Measurements from ENCODE around the gene GAS7. TPM values are rescaled to one million over a fixed set of nuclear protein-coding genes. Genes with fewer than 3 reads are reported as not detected.
"Not testable (repeated sequence)": the region's sequence is repeated elsewhere in the genome, so short reads cannot be mapped to it uniquely, and the experiment has no call there.

The GAS7 gene
- total RNA-seq, 1 donor from 2014 or later, result 72.1 TPM

DNA sequence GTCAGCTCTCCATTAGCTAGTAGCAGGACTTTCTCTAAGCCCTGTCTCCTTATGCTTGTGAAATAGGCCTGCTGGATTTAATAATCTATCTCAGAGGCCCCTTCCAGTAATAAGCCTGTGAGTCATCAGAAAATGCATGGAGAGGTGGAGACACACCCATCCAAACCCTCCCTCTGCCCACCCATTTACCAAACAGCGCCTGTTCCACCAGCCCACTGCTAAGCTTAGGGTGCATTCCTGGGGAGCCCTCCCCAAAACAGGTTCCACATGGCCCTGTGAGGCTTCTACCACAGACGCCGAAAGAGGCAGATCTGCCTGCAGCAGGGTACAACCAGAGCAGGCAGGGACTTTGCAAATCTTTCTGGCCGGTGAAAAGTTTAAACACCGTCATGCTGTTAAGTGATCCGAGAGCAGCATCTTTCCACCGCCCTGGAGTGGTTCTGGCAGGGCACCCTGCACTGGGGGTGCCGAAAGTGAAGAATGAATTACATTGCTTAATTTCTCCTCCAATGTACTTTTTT is 99.3 kb downstream of the GAS7 start:
- peak; percentile 63 for ATAC-seq (ENCODE audit: poor library complexity)
- no peak for DNase-seq
- intact Hi-C loops (cut with DNase I), result no loop called here

DNA sequence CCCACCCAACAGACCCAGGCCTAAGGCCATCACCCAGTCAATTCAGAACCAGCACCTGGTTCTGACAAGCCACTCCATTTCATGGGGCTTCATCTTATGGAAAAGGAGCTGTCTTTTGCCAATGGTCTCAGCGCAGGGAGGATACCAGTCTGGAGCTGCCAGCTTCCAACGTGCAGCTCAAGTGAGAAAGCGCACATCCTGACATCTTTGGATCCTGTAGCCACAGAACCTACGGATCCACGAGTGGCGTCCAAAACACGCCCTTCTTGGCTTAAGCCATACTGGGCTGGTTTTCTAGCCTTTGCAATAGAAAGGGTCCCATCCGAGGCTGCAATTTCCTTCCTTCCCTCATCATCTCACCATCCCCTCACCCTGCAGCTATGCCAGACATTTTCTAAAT is 101.8 kb downstream of the GAS7 start:
- ATAC-seq (ENCODE audit: poor library complexity) (no peak), DNase-seq (no peak)
- intact Hi-C loops (cut with DNase I), result no loop called here

DNA sequence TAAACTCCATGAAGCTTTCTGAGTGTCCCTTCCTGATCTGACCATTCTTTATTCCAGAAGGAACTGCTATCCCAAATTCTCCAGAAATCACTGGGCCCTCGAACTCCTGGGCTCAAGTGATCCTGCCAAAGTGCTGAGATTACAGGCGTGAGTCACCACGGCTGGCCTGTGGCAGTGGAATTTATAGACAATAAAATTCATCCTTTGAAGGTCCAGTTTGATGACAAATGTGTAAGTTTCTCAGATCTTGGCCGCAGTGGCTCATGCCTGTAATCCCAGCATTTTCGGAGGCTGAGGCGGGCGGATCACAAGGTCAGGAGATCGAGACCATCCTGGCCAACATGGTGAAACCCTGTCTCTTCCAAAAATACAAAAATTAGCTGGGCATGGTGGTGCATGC is 103.1 kb downstream of the GAS7 start:
- intact Hi-C loops (cut with DNase I); DNase-seq: not testable (repeated sequence)
- ATAC-seq (ENCODE audit: poor library complexity), result peak; percentile 43

DNA sequence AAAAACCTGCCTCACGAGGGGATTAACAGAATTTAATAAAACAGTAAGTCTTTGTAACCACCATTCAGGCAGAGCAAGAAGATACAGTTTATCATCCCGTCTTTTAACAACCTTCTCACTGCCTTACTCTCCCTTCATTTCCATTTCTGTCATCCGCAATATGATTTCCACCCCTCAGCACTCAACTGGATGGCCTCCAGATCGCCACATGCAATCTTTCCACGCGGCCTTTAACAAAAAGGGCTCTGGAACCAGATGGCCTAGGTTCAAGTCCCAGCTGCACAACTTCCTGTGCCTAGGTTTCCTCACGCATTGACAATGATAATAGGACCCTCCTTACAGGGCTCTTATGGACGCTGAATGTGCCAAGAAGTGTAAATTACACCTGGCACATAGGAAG is 103.6 kb downstream of the GAS7 start:
- DNase-seq (peak; percentile 63), ATAC-seq (ENCODE audit: poor library complexity) (peak; percentile 24)
- intact Hi-C loops (cut with DNase I), result no loop called here

DNA sequence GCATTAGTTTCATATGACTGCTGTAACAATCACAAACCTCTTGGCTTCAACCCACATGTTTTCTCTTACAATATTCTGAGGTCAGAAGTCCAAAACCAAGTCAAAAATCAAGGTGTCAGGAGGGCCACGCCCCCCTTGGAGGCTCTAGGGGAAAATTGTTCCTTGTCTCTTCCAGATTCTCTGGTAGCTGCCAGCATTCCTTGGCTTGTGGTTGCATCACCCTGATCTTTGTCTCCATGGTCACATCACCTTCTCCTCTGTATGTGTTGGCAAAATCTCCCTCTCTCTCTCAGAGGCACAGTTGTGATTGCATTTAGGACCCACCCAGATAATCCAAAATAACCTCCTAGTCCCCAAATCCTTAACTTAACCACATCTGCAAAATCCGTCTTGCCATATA is 105.8 kb downstream of the GAS7 start:
- intact Hi-C loops (cut with DNase I), result no loop called here
- DNase-seq (no peak), ATAC-seq (ENCODE audit: poor library complexity) (no peak)

DNA sequence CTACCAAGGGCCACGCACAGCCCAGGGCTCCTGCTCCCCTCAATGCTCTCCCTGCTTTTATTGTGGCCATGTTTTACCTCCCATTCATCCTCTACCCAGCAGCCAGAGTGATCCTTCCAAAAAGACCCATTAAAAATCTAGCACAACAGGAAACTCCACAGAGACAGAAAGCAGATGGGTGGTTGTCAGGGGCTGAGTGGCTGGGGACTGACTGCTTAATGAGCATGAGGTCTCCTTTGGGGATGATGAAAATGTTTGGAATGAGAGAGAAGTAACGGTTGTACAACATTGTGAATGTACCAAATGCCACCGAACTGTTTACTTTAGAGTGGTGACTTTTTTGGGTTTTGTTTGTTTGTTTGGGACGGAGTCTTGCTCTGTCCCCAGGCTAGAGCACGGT is 107.4 kb downstream of the GAS7 start:
- DNase-seq (no peak), ATAC-seq (ENCODE audit: poor library complexity) (no peak)
- intact Hi-C loops (cut with DNase I), result no loop called here

DNA sequence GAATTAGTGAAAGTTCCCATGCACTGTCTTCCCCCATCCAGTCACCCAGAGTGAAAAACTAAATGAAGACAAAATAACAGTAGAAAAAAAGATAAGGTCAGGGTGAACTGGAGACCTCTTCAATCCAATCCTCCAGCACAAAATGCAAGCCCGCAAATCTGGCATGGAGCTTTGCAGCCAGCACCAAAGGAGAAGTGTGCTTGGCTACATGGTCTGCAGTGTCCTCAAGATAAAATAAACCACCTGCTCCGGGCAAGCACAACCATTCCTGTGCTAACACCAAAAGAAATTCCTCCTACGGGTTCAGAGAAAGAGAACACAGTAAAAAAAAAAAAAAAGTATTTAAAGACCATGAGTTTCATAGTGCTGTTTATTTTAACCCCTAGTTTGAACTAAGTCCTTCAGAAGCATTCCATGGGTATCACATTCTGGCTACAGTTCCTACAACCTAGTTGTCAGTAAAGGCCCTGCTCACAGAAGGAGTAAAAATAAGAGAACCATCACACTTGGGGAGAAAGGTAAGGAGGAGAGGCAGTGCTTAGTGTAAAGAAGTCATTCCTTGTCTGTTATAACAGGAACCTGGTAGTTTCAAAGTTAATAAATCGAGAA is 109.1 kb downstream of the GAS7 start:
- DNase-seq (no peak), ATAC-seq (ENCODE audit: poor library complexity) (peak; percentile 61)

DNA sequence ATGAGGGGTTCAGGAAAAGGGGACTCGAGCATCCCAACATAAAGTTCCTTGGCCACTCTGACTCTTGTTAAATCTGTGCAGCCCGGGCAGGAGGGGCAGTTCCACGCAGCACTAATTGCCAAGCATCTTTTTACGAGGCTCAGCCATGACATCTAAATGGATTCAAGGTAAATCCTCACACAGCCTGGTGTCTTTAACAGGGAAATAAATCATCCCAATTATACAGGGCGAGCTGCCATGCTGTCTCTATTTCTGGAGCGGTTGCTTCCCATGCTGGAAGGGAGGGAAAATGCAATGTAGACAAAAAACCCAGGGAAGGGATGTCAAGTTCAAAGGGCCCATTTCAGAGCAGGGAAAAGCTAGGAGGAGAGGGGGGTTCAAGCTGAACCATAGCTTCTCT is 110.0 kb downstream of the GAS7 start:
- intact Hi-C loops (cut with DNase I), result no loop called here
- ATAC-seq (ENCODE audit: poor library complexity) (no peak), DNase-seq (no peak)

More for the DNA sequence above, 109.1 kb downstream of the GAS7 start:
- intact Hi-C loops (cut with DNase I), result no loop called here

DNA sequence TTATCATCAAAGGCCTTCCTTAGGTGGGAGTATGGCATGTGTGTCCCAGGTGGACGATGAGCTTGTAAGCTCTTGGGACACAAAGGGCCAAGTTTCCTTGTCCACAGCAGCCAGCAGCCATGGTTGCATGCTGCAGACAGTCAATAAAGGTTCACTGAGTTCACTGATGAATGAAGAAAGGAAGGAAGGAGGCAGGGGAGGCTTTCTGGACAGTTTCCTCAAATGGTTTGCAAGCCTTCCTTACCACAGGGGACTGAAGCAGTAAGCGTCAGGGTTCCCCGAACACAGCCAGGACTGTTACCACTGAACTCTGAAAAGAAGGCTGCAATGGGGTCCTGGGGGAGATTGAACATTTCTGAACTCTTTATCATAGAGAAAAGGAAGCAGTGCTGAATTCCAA is 111.1 kb downstream of the GAS7 start:
- ATAC-seq (ENCODE audit: poor library complexity), result peak; percentile 17
- DNase-seq, result no peak
- intact Hi-C loops (cut with DNase I), result no loop called here

DNA sequence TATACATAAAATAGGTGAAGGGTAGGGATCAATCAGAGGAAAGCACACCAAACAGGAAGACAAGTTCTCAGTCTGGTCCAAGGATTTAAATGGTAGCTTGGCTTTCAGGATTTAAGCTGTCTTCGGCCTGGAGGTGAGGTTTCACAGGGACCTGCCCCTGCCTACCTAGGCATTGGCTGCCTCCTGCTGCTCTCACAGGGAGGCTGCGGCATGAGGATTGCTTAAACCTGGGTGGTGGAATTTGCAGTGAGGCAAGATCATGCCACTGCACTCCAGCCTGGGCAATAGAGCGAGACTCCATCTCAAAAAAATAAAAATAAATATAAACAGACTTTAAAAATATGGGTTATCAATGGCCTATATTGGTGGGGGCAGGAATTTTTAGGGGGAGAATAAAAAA is 114.5 kb downstream of the GAS7 start:
- no peak for DNase-seq
- no peak for ATAC-seq (ENCODE audit: poor library complexity)
- intact Hi-C loops (cut with DNase I), result no loop called here

DNA sequence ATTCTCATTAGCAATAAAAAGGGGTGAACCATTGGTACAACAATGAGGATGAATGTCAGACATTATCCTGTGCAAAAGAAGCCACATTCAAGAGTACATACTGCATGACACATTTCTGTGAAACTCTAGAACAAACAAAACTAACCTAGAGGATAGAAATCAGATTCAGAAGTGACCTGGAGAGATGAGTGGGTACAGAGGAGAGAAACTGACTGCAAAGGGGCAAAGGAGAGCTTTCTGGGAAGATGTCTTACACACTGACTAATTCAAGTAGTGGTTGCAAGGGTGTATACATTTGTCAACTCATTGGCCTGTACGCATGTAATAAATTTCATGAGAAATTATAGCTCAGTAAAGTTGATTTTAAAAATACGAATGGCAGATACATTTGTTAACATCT is 115.6 kb downstream of the GAS7 start:
- ATAC-seq (ENCODE audit: poor library complexity), result no peak
- intact Hi-C loops (cut with DNase I), result no loop called here
- no peak for DNase-seq

DNA sequence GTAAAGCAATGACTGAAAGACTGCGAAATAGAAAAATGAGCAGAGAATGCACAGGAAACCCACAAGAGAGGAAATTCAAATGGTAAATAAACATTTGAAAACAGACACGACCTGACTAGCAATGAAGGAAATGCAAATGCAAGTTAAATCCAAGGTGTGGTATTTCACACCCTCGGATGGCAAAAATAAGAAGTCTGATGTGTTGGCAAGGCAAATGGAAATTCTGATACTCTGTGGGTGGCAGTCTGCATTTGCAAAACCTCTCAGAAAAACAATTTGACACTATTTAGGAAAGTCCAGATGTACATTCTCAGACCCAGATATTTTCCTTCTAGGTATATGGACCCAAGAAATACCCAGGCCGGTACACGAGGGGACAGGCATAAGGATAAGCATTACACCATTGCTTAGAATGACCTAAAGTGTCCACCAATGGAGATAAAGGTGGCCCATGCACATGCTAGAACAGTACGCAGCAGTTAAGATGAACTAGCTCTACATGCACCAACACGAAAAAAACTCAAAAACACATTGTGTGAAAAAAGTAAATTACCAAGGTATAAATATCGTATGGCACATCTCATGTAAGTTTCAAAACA is 116.7 kb downstream of the GAS7 start:
- no peak for ATAC-seq (ENCODE audit: poor library complexity)
- DNase-seq, result no peak
- intact Hi-C loops (cut with DNase I), result no loop called here

DNA sequence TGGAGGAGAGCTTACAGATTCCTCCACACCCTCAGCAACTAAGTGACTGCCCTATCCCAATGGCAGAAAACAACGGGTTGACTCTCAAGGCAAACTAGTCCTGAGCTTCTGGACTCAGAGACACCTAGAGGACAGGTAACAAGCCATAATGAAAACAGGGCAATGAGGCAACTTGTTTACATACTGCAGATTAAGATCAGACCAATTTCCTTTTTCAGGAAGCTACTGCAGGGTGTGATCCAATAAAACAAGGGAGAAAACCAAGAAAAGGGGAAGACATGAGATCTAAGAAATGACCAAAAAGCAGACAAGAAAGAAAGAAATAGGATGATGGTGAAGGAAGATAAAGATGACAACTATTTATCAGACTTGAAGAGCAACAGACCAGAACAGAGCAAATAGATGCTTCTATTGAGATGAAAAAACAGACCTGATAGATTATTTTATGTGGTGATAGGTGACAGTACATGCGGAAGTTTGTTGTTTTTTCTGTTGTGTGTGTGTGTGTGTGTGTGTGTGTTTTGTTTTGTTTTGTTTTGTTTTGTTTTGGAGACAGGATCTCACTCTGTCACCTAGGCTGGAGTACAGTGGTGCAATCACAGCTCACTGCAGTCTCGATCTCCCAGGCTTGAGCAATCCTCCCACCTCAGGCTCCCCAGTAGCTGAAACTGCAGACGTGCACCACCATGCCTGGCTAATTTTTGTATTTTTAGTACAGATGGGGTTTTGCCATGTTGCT is 120.7 kb downstream of the GAS7 start:
- intact Hi-C loops (cut with DNase I), result no loop called here
- ATAC-seq (ENCODE audit: poor library complexity) (no peak), DNase-seq (no peak)

DNA sequence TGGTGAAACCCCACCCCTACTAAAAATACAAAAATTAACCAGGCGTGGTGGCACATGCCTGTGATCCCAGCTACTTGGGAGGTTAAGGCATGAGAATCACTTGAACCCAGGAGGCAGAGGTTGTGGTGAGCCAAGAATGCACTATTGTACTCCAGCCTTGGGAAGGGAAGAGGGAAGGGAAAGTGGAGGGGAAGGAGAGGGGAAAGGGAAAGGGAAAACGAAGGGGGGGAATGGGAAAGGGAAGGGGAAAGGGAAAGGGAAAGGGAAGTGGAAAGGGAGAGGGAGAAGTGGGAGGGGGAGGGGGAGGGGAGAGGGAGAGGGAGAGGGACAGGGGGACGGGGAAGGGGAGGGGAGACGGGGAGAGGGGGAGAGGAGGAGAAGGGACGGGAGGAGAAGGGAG is 122.5 kb downstream of the GAS7 start:
- intact Hi-C loops (cut with DNase I), result no loop called here
- DNase-seq, result no peak
- no peak for ATAC-seq (ENCODE audit: poor library complexity)

DNA sequence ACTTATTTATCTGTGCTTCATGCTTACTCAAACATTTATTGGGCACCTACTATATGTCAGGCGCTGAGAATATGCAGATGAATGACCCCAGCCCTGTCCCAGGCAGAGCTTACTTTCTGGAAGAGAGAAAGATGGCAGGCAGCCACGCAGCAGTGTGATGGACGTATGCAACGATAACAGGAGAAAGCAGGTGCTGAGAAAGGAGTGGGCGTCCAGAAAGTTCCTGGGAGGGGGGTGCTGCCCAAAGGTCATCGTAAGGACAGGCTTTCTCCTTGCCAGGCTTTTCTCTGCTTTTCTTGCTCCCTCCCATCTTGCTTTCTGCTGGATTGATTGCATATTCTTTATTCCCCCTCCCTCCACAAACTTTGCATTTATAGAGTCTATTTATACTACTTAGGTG is 124.5 kb downstream of the GAS7 start:
- intact Hi-C loops (cut with DNase I), result no loop called here
- DNase-seq (peak; percentile 56), ATAC-seq (ENCODE audit: poor library complexity) (peak; percentile 59)

DNA sequence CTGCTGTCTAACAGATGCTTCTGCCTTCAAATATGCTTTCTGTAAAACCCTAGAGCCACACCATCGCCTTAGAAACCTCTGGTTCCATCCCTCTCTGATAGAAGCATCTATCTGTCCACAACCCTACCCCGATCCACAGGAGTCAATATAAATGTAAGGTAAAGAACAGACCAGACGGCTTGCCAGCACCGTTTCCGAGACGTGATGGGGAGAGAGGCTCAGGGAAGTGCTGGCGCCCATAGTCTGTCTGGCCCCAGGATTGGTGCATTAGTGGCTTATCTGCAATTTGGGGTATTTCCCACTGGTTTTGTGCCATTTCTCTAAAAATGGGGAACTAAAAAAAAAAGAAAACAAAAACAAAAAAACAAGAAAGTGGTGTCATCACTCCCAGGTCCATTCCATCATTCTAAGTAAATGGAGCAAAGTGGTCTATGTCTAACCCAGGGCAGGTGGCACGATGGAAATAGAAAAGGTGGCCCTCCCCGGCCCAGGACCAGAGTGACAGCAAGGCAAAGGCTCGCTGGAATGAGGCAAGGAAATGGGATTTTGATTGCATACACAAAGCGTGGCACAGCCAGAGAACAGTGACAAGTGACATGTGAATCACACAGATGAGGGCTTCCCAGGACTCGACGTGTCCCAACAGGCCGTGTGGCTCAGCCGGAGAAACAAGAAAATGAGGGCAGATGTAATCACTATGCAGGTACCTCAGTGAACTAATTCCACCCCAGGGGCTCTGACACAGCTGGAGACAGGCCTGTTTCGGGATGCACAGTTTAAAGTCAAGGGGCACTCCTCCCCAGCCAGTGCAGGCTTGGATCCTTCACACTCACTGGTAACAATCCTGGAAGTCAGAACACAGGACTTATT is 125.6 kb downstream of the GAS7 start:
- ATAC-seq (ENCODE audit: poor library complexity) (no peak), DNase-seq (no peak)
- intact Hi-C loops (cut with DNase I), result no loop called here

DNA sequence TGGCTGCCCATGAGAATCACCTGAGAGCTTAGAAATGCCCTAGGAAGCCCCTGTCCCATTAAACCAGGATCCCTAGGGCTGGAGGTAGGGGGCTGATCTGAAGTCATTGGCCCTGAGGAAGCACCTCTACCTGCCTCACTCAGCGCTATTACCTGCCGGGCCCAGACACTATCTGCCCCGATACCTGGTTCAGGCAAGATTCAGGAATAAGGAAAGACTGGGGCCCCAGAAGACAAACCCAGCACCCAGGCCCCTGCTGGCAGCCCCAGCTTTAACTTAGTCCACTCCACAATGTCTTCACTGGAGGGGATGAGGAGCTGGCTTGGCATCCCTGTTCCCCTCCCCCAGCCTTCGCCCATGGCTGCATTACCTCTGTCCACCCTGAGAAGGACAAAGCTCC is 126.3 kb downstream of the GAS7 start:
- intact Hi-C loops (cut with DNase I), result no loop called here
- no peak for ATAC-seq (ENCODE audit: poor library complexity)
- no peak for DNase-seq

DNA sequence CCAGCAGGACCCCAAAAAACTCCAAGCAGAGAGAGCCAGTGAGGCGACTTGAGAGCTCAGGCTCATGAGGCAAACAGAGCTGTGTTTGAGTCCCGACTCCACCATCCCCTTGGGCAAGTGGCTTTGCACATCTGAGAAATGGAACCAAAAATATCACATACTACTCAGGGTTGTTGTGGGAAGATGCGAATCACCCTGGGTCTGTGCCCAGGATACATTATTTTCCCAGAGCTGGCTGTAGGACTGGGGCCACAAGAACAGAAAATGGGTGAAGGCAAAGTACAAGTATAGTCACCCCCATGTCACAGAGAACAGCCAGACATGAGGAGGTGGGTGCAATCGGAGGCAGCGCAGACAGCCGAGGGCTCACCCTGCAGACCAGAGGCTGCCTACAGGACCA is 127.3 kb downstream of the GAS7 start:
- DNase-seq, result no peak
- intact Hi-C loops (cut with DNase I), result no loop called here
- no peak for ATAC-seq (ENCODE audit: poor library complexity)

DNA sequence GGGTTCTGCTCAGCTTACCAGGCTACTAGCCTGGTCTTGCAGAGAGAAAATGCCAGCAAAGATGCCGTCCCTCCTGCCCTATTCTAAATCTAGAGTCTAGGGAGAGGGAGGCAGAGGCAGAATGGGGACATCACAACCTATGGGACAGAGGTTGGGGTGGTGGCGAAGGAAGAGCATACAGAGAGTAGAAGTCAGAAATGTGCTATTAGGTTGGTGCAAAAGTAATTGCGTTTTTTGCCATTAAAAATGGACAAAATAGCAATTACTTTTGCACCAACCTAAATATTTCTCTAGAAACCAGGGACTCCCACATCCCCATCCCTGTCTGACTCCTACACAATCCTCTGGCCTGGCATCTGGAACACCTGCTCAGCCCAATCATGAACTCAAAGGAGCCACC is 127.7 kb downstream of the GAS7 start:
- ATAC-seq (ENCODE audit: poor library complexity) (no peak), DNase-seq (no peak)
- intact Hi-C loops (cut with DNase I), result no loop called here
